ENCODE data around the gene SLC43A1.
A peak's percentile ranks its signal among the peaks of the same experiment; 100 is the strongest.

Gene SLC43A1

GRCh38 chr11:57527056-57527631 lies 11.6 kb upstream of the SLC43A1 start:
- DNase-seq = peak; percentile 46

- no peak for DNase-seq
Observed at GRCh38 chr11:57523419-57523818, 7.9 kb upstream of the SLC43A1 start.

- DNase-seq = no peak
Observed at GRCh38 chr11:57521116-57521515, 5.6 kb upstream of the SLC43A1 start.

- no peak for DNase-seq
Observed at GRCh38 chr11:57516061-57516443, 550 bp upstream of the SLC43A1 start.

- peak; percentile 18 for DNase-seq
Observed at GRCh38 chr11:57514538-57515331, 767 bp downstream of the SLC43A1 start.

GRCh38 chr11:57513911-57514537 lies 1.5 kb downstream of the SLC43A1 start:
- peak; percentile 9 for DNase-seq

- DNase-seq = no peak
Observed at GRCh38 chr11:57513452-57513795, 2.1 kb downstream of the SLC43A1 start.

GRCh38 chr11:57512646-57513451 lies 2.7 kb downstream of the SLC43A1 start:
- no peak for DNase-seq

- DNase-seq = no peak
Observed at GRCh38 chr11:57511741-57512430, 3.6 kb downstream of the SLC43A1 start.

GRCh38 chr11:57508341-57509170 lies 6.9 kb downstream of the SLC43A1 start:
- DNase-seq = no peak

- no peak for DNase-seq
Observed at GRCh38 chr11:57506522-57506921, 9.0 kb downstream of the SLC43A1 start.

- DNase-seq = no peak
Observed at GRCh38 chr11:57504511-57504910, 11.0 kb downstream of the SLC43A1 start.

- DNase-seq = no peak
Observed at GRCh38 chr11:57502870-57503269, 12.6 kb downstream of the SLC43A1 start.

GRCh38 chr11:57502376-57502775 lies 13.1 kb downstream of the SLC43A1 start:
- DNase-seq = no peak

GRCh38 chr11:57501953-57502352 lies 13.5 kb downstream of the SLC43A1 start:
- DNase-seq = no peak

- no peak for DNase-seq
Observed at GRCh38 chr11:57500926-57501325, 14.6 kb downstream of the SLC43A1 start.

GRCh38 chr11:57500515-57500914 lies 15.0 kb downstream of the SLC43A1 start:
- no peak for DNase-seq

GRCh38 chr11:57499983-57500461 lies 15.5 kb downstream of the SLC43A1 start:
- DNase-seq = no peak

GRCh38 chr11:57499413-57499982 lies 16.0 kb downstream of the SLC43A1 start:
- DNase-seq = peak; percentile 85

GRCh38 chr11:57498540-57498939 lies 17.0 kb downstream of the SLC43A1 start:
- DNase-seq = no peak
